Measurements from ENCODE around the gene KMT2E. TPM values are rescaled to one million over a fixed set of nuclear protein-coding genes. Genes with fewer than 3 reads are reported as not detected.
A peak's percentile ranks its signal among the peaks of the same experiment; 100 is the strongest.

KMT2E gene
- total RNA-seq, 2 experiments from 2014 or later, result 295 to 296 TPM

DNA sequence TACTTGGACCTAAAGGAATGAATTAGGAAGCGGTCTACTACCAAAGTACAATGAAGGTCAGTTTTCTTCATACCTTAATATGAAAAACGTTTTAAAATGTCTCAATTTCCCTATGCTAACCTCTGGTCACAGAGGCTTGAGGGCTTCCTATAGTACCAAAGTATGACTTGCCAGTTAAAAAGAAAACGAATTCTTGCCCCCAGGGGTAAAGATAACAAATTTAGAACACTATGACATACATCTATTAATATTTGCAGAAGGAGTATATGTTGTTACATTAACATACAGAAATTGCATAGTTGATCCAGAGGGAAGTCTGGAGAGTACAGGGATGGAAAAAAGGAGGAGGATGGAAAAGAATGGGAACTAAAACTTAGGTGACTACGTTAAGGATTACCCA lies 13.8 kb upstream of the KMT2E start:
- peaks cover 51% of the 10 kb centered on the region for H3K36me3 Mint-ChIP-seq (ENCODE audit: low read depth)
- Histone ChIP-seq H3K4me1 (ENCODE audit: insufficient read depth, low read length) (peaks cover 52% of the 10 kb centered on the region), H3K36me3 (ENCODE audit: insufficient read depth, low read length) (peaks cover 33% of the 10 kb centered on the region), H3K27me3 (ENCODE audit: control insufficient read depth in 1 of 2, insufficient read depth in 2 of 2, low read length in 2 of 2) (no peaks in the 10 kb centered on the region), H3K27ac (ENCODE audit: low read depth in 1 of 2, low read length in 2 of 2) (peak overlapping the region in 1 of 2 donors; percentile 3), H3K4me3 (ENCODE audit: low read length) (no peak overlapping the region), H3K9me3 (ENCODE audit: control insufficient read depth in 1 of 2, insufficient read depth in 1 of 2, low read length in 2 of 2) (no peaks in the 10 kb centered on the region)
- no peak for DNase-seq
- H3K27me3 Mint-ChIP-seq, result no peaks in the 10 kb centered on the region
- ChIA-PET POLR2A (no interaction called here), CTCF (no interaction called here)
- TF ChIP-seq, protein P1, sequence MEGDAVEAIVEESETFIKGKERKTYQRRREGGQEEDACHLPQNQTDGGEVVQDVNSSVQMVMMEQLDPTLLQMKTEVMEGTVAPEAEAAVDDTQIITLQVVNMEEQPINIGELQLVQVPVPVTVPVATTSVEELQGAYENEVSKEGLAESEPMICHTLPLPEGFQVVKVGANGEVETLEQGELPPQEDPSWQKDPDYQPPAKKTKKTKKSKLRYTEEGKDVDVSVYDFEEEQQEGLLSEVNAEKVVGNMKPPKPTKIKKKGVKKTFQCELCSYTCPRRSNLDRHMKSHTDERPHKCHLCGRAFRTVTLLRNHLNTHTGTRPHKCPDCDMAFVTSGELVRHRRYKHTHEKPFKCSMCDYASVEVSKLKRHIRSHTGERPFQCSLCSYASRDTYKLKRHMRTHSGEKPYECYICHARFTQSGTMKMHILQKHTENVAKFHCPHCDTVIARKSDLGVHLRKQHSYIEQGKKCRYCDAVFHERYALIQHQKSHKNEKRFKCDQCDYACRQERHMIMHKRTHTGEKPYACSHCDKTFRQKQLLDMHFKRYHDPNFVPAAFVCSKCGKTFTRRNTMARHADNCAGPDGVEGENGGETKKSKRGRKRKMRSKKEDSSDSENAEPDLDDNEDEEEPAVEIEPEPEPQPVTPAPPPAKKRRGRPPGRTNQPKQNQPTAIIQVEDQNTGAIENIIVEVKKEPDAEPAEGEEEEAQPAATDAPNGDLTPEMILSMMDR (IDR thresholded peaks at IDR 0.05), result no peak
- H3K4me3 Mint-ChIP-seq, result peak overlapping the region; percentile 22
- H3K9me3 Mint-ChIP-seq, result no peaks in the 10 kb centered on the region
- intact Hi-C loops (cut with DNase I, micrococcal nuclease), result loop anchor here in 1 of 2 experiments (5.0 kb wide), 1 partner anchor 42 kb away; no protein-coding TSS in a partner anchor
- peaks cover 98% of the 10 kb centered on the region for H3K4me1 Mint-ChIP-seq (ENCODE audit: low read depth)
- H3K27ac Mint-ChIP-seq, result peak overlapping the region; percentile 92
- ATAC-seq (ENCODE audit: poor library complexity), result no peak

- TF ChIP-seq, protein P1 (IDR thresholded peaks at IDR 0.05), result no peak
- ATAC-seq (ENCODE audit: poor library complexity) (no peak), DNase-seq (no peak)
- peaks cover 47% of the 10 kb centered on the region for H3K36me3 Mint-ChIP-seq (ENCODE audit: low read depth)
- H3K4me3 Mint-ChIP-seq, result peak overlapping the region; percentile 23
- ChIA-PET CTCF (no interaction called here), POLR2A (interaction anchor here (3.3 to 4.4 kb wide), 2 partner anchors 12 to 17 kb away, joined by 20 to 50 read pairs; partner anchors contain the start of gene KMT2E)
- no peak overlapping the region for H3K27ac ChIP-seq (ENCODE audit: low read depth in 1 of 2, low read length in 2 of 2)
- H3K9me3 ChIP-seq (ENCODE audit: control insufficient read depth in 1 of 2, insufficient read depth in 1 of 2, low read length in 2 of 2), result no peaks in the 10 kb centered on the region
- intact Hi-C loops (cut with DNase I, micrococcal nuclease), result loop anchor here in 1 of 2 experiments (5.0 kb wide), 1 partner anchor 41 kb away; no protein-coding TSS in a partner anchor
- no peak overlapping the region for H3K4me3 ChIP-seq (ENCODE audit: low read length)
- peak overlapping the region; percentile 92 for H3K27ac Mint-ChIP-seq
- no peaks in the 10 kb centered on the region for H3K9me3 Mint-ChIP-seq
- peaks cover 58% of the 10 kb centered on the region for H3K4me1 ChIP-seq (ENCODE audit: insufficient read depth, low read length)
- H3K27me3 Mint-ChIP-seq, result no peaks in the 10 kb centered on the region
- H3K27me3 ChIP-seq (ENCODE audit: control insufficient read depth in 1 of 2, insufficient read depth in 2 of 2, low read length in 2 of 2), result no peaks in the 10 kb centered on the region
- H3K4me1 Mint-ChIP-seq (ENCODE audit: low read depth), result peaks cover 96% of the 10 kb centered on the region
- H3K36me3 ChIP-seq (ENCODE audit: insufficient read depth, low read length), result peaks cover 34% of the 10 kb centered on the region
Observed at GRCh38 chr7:105000927-105001336, 13.1 kb upstream of the KMT2E start.

DNA sequence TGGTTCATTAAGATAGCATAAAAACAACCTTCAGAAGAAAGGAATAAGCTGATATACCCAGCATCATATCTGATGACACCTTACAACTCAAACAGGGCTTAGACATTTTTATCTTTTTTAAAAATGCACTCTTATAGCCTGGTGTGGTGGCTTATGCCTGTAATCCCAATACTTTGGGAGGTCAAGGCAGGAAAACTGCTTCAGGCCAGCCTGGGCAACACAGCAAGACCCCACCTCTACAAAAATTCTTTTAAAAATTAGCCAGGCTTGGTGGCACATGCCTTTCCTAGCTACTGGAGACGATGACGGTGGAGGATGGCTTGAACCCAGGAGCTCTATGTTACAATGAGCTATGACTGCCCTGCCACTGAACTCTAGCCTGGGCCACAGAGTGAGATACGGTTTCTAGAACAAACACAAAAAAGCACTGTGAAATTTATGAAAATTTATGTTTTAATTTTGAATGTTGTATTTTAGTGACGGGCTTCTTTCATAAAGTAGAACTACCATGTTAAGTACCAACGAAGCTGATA lies 12.3 kb upstream of the KMT2E start:
- H3K9me3 ChIP-seq (ENCODE audit: control insufficient read depth in 1 of 2, insufficient read depth in 1 of 2, low read length in 2 of 2), result no peaks in the 10 kb centered on the region
- POLR2A ChIA-PET, result interaction anchor here (0.7 to 4.4 kb wide), 3 partner anchors 11 to 1690 kb away, joined by 3 to 50 read pairs (median 20); partner anchors contain the start of gene KMT2E
- Mint-ChIP-seq H3K4me3 (peak overlapping the region; percentile 23), H3K36me3 (ENCODE audit: low read depth) (peaks cover 46% of the 10 kb centered on the region), H3K4me1 (ENCODE audit: low read depth) (peaks cover 96% of the 10 kb centered on the region), H3K27me3 (no peaks in the 10 kb centered on the region), H3K27ac (peak overlapping the region; percentile 92), H3K9me3 (no peaks in the 10 kb centered on the region)
- no peak overlapping the region for H3K4me3 ChIP-seq (ENCODE audit: low read length)
- ATAC-seq (ENCODE audit: poor library complexity) (no peak), DNase-seq (no peak)
- H3K4me1 ChIP-seq (ENCODE audit: insufficient read depth, low read length), result peaks cover 62% of the 10 kb centered on the region
- no peaks in the 10 kb centered on the region for H3K27me3 ChIP-seq (ENCODE audit: control insufficient read depth in 1 of 2, insufficient read depth in 2 of 2, low read length in 2 of 2)
- no peak overlapping the region for H3K27ac ChIP-seq (ENCODE audit: low read depth in 1 of 2, low read length in 2 of 2)
- intact Hi-C loops (cut with DNase I, micrococcal nuclease), result loop anchor here in 1 of 2 experiments (5.0 kb wide), 1 partner anchor 41 kb away; no protein-coding TSS in a partner anchor
- TF ChIP-seq, protein P1 (IDR thresholded peaks at IDR 0.05), result no peak
- CTCF ChIA-PET, result interaction anchor here (0.7 kb wide), 1 partner anchor 8 kb away, joined by 3 read pairs; no protein-coding TSS in a partner anchor
- peaks cover 29% of the 10 kb centered on the region for H3K36me3 ChIP-seq (ENCODE audit: insufficient read depth, low read length)
